DND-41 (cell line): ENCODE results near the gene CD2AP.

Experiments
- ATAC-seq: fragments of 200-7000 bp; cut with Tn5 transposase; 3 replicates; pipeline ENCODE4 v1.9.1; 2021; ENCODE audit warnings: low read depth; ENCODE audit not compliant: insufficient read depth
- DNase-seq: peaks from one replicate; pipeline ENCODE4 v3.0.0-alpha.2; 2020
- H2AFZ ChIP-seq: 2 replicates; pipeline ENCODE4 v1.6.0; 2012; ENCODE audit warnings: low read depth, low read length
- H3K27ac ChIP-seq: 2 replicates; pipeline ENCODE4 v1.5.1; 2012; ENCODE audit warnings: low read length, inconsistent platforms
- H3K27me3 ChIP-seq: fragments of 200-600 bp; sonication (generic); 2 replicates; pipeline ENCODE4 v1.6.0; 2012; ENCODE audit warnings: low read length, mild to moderate bottlenecking, inconsistent platforms; ENCODE audit not compliant: insufficient read depth, poor library complexity
- H3K36me3 ChIP-seq: 2 replicates; pipeline ENCODE4 v1.5.1; 2012; ENCODE audit warnings: low read length, inconsistent platforms; ENCODE audit not compliant: insufficient read depth
- H3K4me1 ChIP-seq: 2 replicates; pipeline ENCODE4 v1.5.1; 2012; ENCODE audit warnings: mild to moderate bottlenecking, low read length; ENCODE audit not compliant: insufficient read depth
- H3K4me2 ChIP-seq: 2 replicates; pipeline ENCODE4 v1.6.0; 2012; ENCODE audit warnings: mild to moderate bottlenecking, moderate library complexity, low read length, inconsistent platforms; ENCODE audit not compliant: insufficient read depth
- H3K4me3 ChIP-seq, 2 experiments: fragments of 200-600 bp in 1 of 2; shearing (Covaris generic) in 1 of 2; 2 replicates each; pipeline ENCODE4 v1.5.1; 2012 to 2016; ENCODE audit warnings: inconsistent platforms in 2 of 2, low read length in 2 of 2, mild to moderate bottlenecking in 2 of 2, low read depth in 1 of 2, moderate library complexity in 1 of 2
- H3K79me2 ChIP-seq: 2 replicates; pipeline ENCODE4 v1.6.0; 2012; ENCODE audit warnings: low read length, inconsistent platforms; ENCODE audit not compliant: insufficient read depth
- H3K9ac ChIP-seq: 2 replicates; pipeline ENCODE4 v1.6.0; 2012; ENCODE audit warnings: low read depth, mild to moderate bottlenecking, inconsistent platforms, low read length, moderate library complexity
- H3K9me3 ChIP-seq: 2 replicates; pipeline ENCODE4 v1.5.1; 2012; ENCODE audit warnings: low read length, moderate library complexity, mild to moderate bottlenecking, inconsistent platforms; ENCODE audit not compliant: insufficient read depth, severe bottlenecking
- H4K20me1 ChIP-seq: 2 replicates; pipeline ENCODE4 v1.6.0; 2012; ENCODE audit warnings: low read length; ENCODE audit not compliant: insufficient read depth
- CTCF ChIP-seq: IDR thresholded peaks from 2 replicates; pipeline ENCODE4 v1.5.1; 2012; ENCODE audit warnings: borderline replicate concordance, low read length, moderate library complexity, mild to moderate bottlenecking; ENCODE audit not compliant: poor library complexity, severe bottlenecking; ENCODE audit errors: extremely low read depth
- EZH2 ChIP-seq: IDR thresholded peaks from 3 replicates; pipeline ENCODE4 v1.6.1; 2012; ENCODE audit warnings: borderline replicate concordance, low read depth, mild to moderate bottlenecking, moderate library complexity, low read length, inconsistent platforms; ENCODE audit not compliant: severe bottlenecking

CD2AP gene

GRCh38 chr6:47475319-47475816, 2.2 kb upstream of the CD2AP start:
- Histone ChIP-seq H3K27ac (no peak overlapping the region), H3K4me2 (no peak overlapping the region), H3K4me3 (no peak overlapping the region), H2AFZ (no peak overlapping the region), H3K9me3 (no peaks in the 10 kb centered on the region), H3K36me3 (no peaks in the 10 kb centered on the region), H3K79me2 (peaks cover 26% of the 10 kb centered on the region), H3K9ac (no peak overlapping the region), H3K27me3 (no peaks in the 10 kb centered on the region), H3K4me1 (peaks cover 23% of the 10 kb centered on the region), H4K20me1 (no peaks in the 10 kb centered on the region; the same call in 1 of the 2 replicates)
- ATAC-seq (no peak), DNase-seq (no peak)
- no peak for TF ChIP-seq EZH2
- TF ChIP-seq CTCF = no peak

- H3K9me3 ChIP-seq = no peaks in the 10 kb centered on the region
- peak overlapping the region; percentile 40 to 87; a peak in 3 of 4 replicates for H3K4me3 ChIP-seq
- TF ChIP-seq EZH2 (no peak), CTCF (no peak)
- DNase-seq (no peak), ATAC-seq (no peak)
- peaks cover 37% of the 10 kb centered on the region for H3K4me1 ChIP-seq
- no peaks in the 10 kb centered on the region for H3K36me3 ChIP-seq
- H3K27me3 ChIP-seq = no peaks in the 10 kb centered on the region
- peak overlapping the region; percentile 90 for H3K27ac ChIP-seq
- peaks cover 42% of the 10 kb centered on the region for H3K79me2 ChIP-seq
- H2AFZ ChIP-seq = peak overlapping the region; percentile 99
- peaks cover 11% of the 10 kb centered on the region for H4K20me1 ChIP-seq
- peak overlapping the region; percentile 91 for H3K4me2 ChIP-seq
- H3K9ac ChIP-seq = peak overlapping the region; percentile 88
These were observed 650 bp upstream of the CD2AP start for GRCh38 chr6:47476781-47477496.

- Histone ChIP-seq H3K27ac (peak overlapping the region; percentile 89), H3K79me2 (peaks cover 56% of the 10 kb centered on the region), H2AFZ (peak overlapping the region; percentile 99), H3K36me3 (no peaks in the 10 kb centered on the region), H4K20me1 (peaks cover 18% of the 10 kb centered on the region), H3K9me3 (no peaks in the 10 kb centered on the region), H3K4me3 (peak overlapping the region; percentile 87 to 93), H3K9ac (peak overlapping the region; percentile 88), H3K4me2 (peak overlapping the region; percentile 91), H3K27me3 (no peaks in the 10 kb centered on the region), H3K4me1 (peaks cover 43% of the 10 kb centered on the region)
- peak; percentile 31; the same call in 2 of the 3 replicates for ATAC-seq
- TF ChIP-seq EZH2 (no peak), CTCF (no peak)
- DNase-seq = no peak
These were observed 897 bp downstream of the CD2AP start for GRCh38 chr6:47478233-47479139.
